Neural cell (in vitro differentiated cells): ENCODE data around the gene KTI12. TPM values are rescaled to one million over a fixed set of nuclear protein-coding genes. Genes with fewer than 3 reads are reported as not detected.

Experiments
- H2AFZ ChIP-seq: fragments of 200-600, 300-800 bp; sonication (generic), shearing (Covaris generic); 2 replicates; pipeline ENCODE4 v1.6.0; 2014; ENCODE audit warnings: low read depth, mild to moderate bottlenecking, antibody characterized with exemption, low read length, moderate library complexity
- H3F3A ChIP-seq: fragments of 200-600 bp; shearing (Covaris generic); 2 replicates; pipeline ENCODE4 v1.6.1; 2016; ENCODE audit warnings: mild to moderate bottlenecking, moderate library complexity, mixed read lengths, antibody characterized with exemption, low read length; ENCODE audit not compliant: insufficient read depth, poor library complexity, severe bottlenecking
- H3K27ac ChIP-seq: fragments of 200-600, 300-800 bp; sonication (generic), shearing (Covaris generic); 2 replicates; pipeline ENCODE4 v1.5.1; 2014; ENCODE audit warnings: mild to moderate bottlenecking, low read length, moderate library complexity
- H3K27me3 ChIP-seq: fragments of 300-800, 200-600 bp; sonication (generic), shearing (Covaris generic); 2 replicates; pipeline ENCODE4 v1.6.0; 2014; ENCODE audit warnings: mild to moderate bottlenecking, low read depth, low read length, moderate library complexity; ENCODE audit not compliant: insufficient read depth
- H3K36me3 ChIP-seq: fragments of 300-800, 200-600 bp; sonication (generic), shearing (Covaris generic); 2 replicates; pipeline ENCODE4 v1.5.1; 2014; ENCODE audit warnings: mild to moderate bottlenecking, antibody characterized with exemption, low read length, moderate library complexity; ENCODE audit not compliant: insufficient read depth
- H3K4me2 ChIP-seq: fragments of 300-800, 200-600 bp; sonication (generic), shearing (Covaris generic); 2 replicates; pipeline ENCODE4 v1.6.0; 2014; ENCODE audit warnings: mild to moderate bottlenecking, low read length
- H3K4me3 ChIP-seq: fragments of 300-800, 200-600 bp; sonication (generic), shearing (Covaris generic); 2 replicates; pipeline ENCODE4 v1.5.1; 2014; ENCODE audit warnings: mild to moderate bottlenecking, low read length, moderate library complexity
- H3K79me2 ChIP-seq: fragments of 200-600 bp; shearing (Covaris generic); replicated peaks from 2 replicates; pipeline ENCODE4 v1.6.0; 2014; ENCODE audit warnings: mild to moderate bottlenecking, low read length, moderate library complexity; ENCODE audit not compliant: insufficient read depth
- H3K9ac ChIP-seq: fragments of 300-800, 200-600 bp; sonication (generic), shearing (Covaris generic); 2 replicates; pipeline ENCODE4 v1.6.1; 2016; ENCODE audit warnings: mild to moderate bottlenecking, low read length, mixed read lengths
- H3K9me2 ChIP-seq: fragments of 200-600 bp; shearing (Covaris generic); 2 replicates; pipeline ENCODE4 v1.6.1; 2016; ENCODE audit warnings: mild to moderate bottlenecking, low read length, mixed read lengths; ENCODE audit not compliant: insufficient read depth
- H3K9me3 ChIP-seq: fragments of 200-600, 300-800 bp; sonication (generic), shearing (Covaris generic); 2 replicates; pipeline ENCODE4 v1.6.1; 2016; ENCODE audit warnings: mild to moderate bottlenecking, mixed run types, low read length, moderate library complexity, mixed read lengths
- H4K20me1 ChIP-seq: fragments of 200-600 bp; shearing (Covaris generic); 2 replicates; pipeline ENCODE4 v1.6.1; 2016; ENCODE audit warnings: mild to moderate bottlenecking, mixed run types; ENCODE audit not compliant: insufficient read depth
- CTCF ChIP-seq: fragments of 450-650 bp; IDR thresholded peaks from 2 replicates; pipeline ENCODE4 v1.5.1; 2014; ENCODE audit warnings: antibody characterized with exemption, mild to moderate bottlenecking, moderate library complexity; ENCODE audit not compliant: poor library complexity, severe bottlenecking
- EP300 ChIP-seq: fragments of 450-650 bp; conservative IDR thresholded peaks from 2 replicates; pipeline ENCODE4 v1.6.1; 2014; ENCODE audit warnings: antibody characterized with exemption, mild to moderate bottlenecking, moderate library complexity; ENCODE audit not compliant: poor library complexity, severe bottlenecking
- EZH2 ChIP-seq: fragments of 200-600, 300-800 bp; shearing (Covaris generic), sonication (generic); IDR thresholded peaks from 2 replicates; pipeline ENCODE4 v1.6.1; 2014; ENCODE audit warnings: antibody characterized with exemption, low read length, borderline replicate concordance, mild to moderate bottlenecking; ENCODE audit not compliant: insufficient read depth, poor library complexity, severe bottlenecking
- MXI1 ChIP-seq: fragments of 450-650 bp; conservative IDR thresholded peaks from 2 replicates; pipeline ENCODE4 v1.6.1; 2014; ENCODE audit warnings: antibody characterized with exemption, mild to moderate bottlenecking; ENCODE audit not compliant: poor library complexity, severe bottlenecking
- POLR2AphosphoS5 ChIP-seq: IDR thresholded peaks from 2 replicates; pipeline ENCODE4 v1.6.1; 2012
- RAD21 ChIP-seq: fragments of 450-650 bp; conservative IDR thresholded peaks from 2 replicates; pipeline ENCODE4 v1.6.1; 2014; ENCODE audit warnings: antibody characterized with exemption, mild to moderate bottlenecking, moderate library complexity
- REST ChIP-seq: IDR thresholded peaks from 2 replicates; pipeline ENCODE4 v1.6.1; 2012; ENCODE audit warnings: borderline replicate concordance
- SMC3 ChIP-seq: fragments of 450-650 bp; conservative IDR thresholded peaks from 2 replicates; pipeline ENCODE4 v1.6.1; 2014; ENCODE audit warnings: antibody characterized with exemption, mild to moderate bottlenecking, moderate library complexity; ENCODE audit not compliant: poor library complexity
- TAF1 ChIP-seq: IDR thresholded peaks from 2 replicates; pipeline ENCODE4 v1.6.1; 2012; ENCODE audit warnings: low read depth
- polyA plus RNA-seq: library from polyadenylated mRNA; depleted of rRNA; stranded (reverse); fragments of >200 nt; gene quantifications from 2 replicates; pipeline ENCODE4 v1.2.3, GENCODE V29; 2014

The KTI12 gene
- polyA plus RNA-seq, 1 donor from 2014 or later, result 14.0 TPM

GRCh38 chr1:51989582-51990477 is 43.8 kb downstream of the KTI12 start:
- Histone ChIP-seq H3K4me3 (peak overlapping the region; percentile 70), H3K9ac (peak overlapping the region; percentile 66), H4K20me1 (no peaks in the 10 kb centered on the region), H2AFZ (peak overlapping the region; percentile 40), H3K9me3 (no peaks in the 10 kb centered on the region), H3K9me2 (no peaks in the 10 kb centered on the region), H3K79me2 (no peaks in the 10 kb centered on the region), H3K27me3 (peaks cover 4% of the 10 kb centered on the region), H3K4me2 (peak overlapping the region; percentile 27), H3F3A (no peaks in the 10 kb centered on the region), H3K27ac (no peak overlapping the region), H3K36me3 (no peaks in the 10 kb centered on the region)
- TF ChIP-seq RAD21 (no peak), EP300 (no peak)

- no peak overlapping the region for H3K9ac ChIP-seq
- TF ChIP-seq CTCF, result no peak
- TF ChIP-seq TAF1, result no peak
- no peak for TF ChIP-seq POLR2AphosphoS5
- TF ChIP-seq MXI1, result no peak
- TF ChIP-seq SMC3, result no peak
- TF ChIP-seq REST, result no peak
- no peak for TF ChIP-seq RAD21
- no peak for TF ChIP-seq EZH2
- TF ChIP-seq EP300, result no peak
- H3K27me3 ChIP-seq, result peaks cover 4% of the 10 kb centered on the region
- H3K4me3 ChIP-seq, result no peak overlapping the region
- H3K4me2 ChIP-seq, result no peak overlapping the region
- no peaks in the 10 kb centered on the region for H3K79me2 ChIP-seq
- H3K36me3 ChIP-seq, result no peaks in the 10 kb centered on the region
- H3F3A ChIP-seq, result no peaks in the 10 kb centered on the region
- no peaks in the 10 kb centered on the region for H3K9me2 ChIP-seq
- H4K20me1 ChIP-seq, result no peaks in the 10 kb centered on the region
- no peak overlapping the region for H2AFZ ChIP-seq
- H3K27ac ChIP-seq, result no peak overlapping the region
- no peaks in the 10 kb centered on the region for H3K9me3 ChIP-seq
Measured at GRCh38 chr1:51988254-51988653, 45.4 kb downstream of the KTI12 start.
